ENCODE results near the gene DYNC1H1. TPM values are rescaled to one million over a fixed set of nuclear protein-coding genes. Genes with fewer than 3 reads are reported as not detected.
"Not testable (repeated sequence)": the region's sequence is repeated elsewhere in the genome, so short reads cannot be mapped to it uniquely, and the experiment has no call there.

Gene DYNC1H1
- polyA plus RNA-seq, 4 donors: 290 to 339 (median 313) TPM

GRCh38 chr14:101962503-101962874 is 1.9 kb upstream of the DYNC1H1 start:
- DNase-seq (ENCODE audit: low read depth in 4 of 4, low spot score in 2 of 4): no peak

- no peak for DNase-seq (ENCODE audit: low read depth in 4 of 4, low spot score in 2 of 4)
Measured at GRCh38 chr14:101963052-101963451, 1.3 kb upstream of the DYNC1H1 start.

- no peak for DNase-seq (ENCODE audit: low read depth in 4 of 4, low spot score in 2 of 4)
Measured at GRCh38 chr14:101963656-101964296, 597 bp upstream of the DYNC1H1 start.

- peak in 2 of 4 donors; percentile 28 to 43 for DNase-seq (ENCODE audit: low read depth in 4 of 4, low spot score in 2 of 4)
Measured at GRCh38 chr14:101965181-101965544, 790 bp downstream of the DYNC1H1 start.

- DNase-seq (ENCODE audit: low read depth in 4 of 4, low spot score in 2 of 4): no peak
Measured at GRCh38 chr14:101965770-101966722, 1.7 kb downstream of the DYNC1H1 start.

GRCh38 chr14:101966742-101967141 is 2.4 kb downstream of the DYNC1H1 start:
- DNase-seq (ENCODE audit: low read depth in 4 of 4, low spot score in 2 of 4): no peak

GRCh38 chr14:101968186-101968585 is 3.8 kb downstream of the DYNC1H1 start:
- no peak for DNase-seq (ENCODE audit: low read depth in 4 of 4, low spot score in 2 of 4)

GRCh38 chr14:101969481-101969880 is 5.1 kb downstream of the DYNC1H1 start:
- no peak for DNase-seq (ENCODE audit: low read depth in 4 of 4, low spot score in 2 of 4)

GRCh38 chr14:101970830-101971400 is 6.5 kb downstream of the DYNC1H1 start:
- no peak for DNase-seq (ENCODE audit: low read depth in 4 of 4, low spot score in 2 of 4)

GRCh38 chr14:101971458-101971857 is 7.1 kb downstream of the DYNC1H1 start:
- not testable (repeated sequence) for DNase-seq (ENCODE audit: low read depth in 4 of 4, low spot score in 2 of 4)

- DNase-seq (ENCODE audit: low read depth in 4 of 4, low spot score in 2 of 4): no peak
Measured at GRCh38 chr14:101972126-101972866, 7.9 kb downstream of the DYNC1H1 start.

GRCh38 chr14:101973356-101973755 is 9.0 kb downstream of the DYNC1H1 start:
- DNase-seq (ENCODE audit: low read depth in 4 of 4, low spot score in 2 of 4): no peak

GRCh38 chr14:101975231-101975630 is 10.9 kb downstream of the DYNC1H1 start:
- no peak for DNase-seq (ENCODE audit: low read depth in 4 of 4, low spot score in 2 of 4)

- no peak for DNase-seq (ENCODE audit: low read depth in 4 of 4, low spot score in 2 of 4)
Measured at GRCh38 chr14:101977311-101978071, 13.1 kb downstream of the DYNC1H1 start.

- no peak for DNase-seq (ENCODE audit: low read depth in 4 of 4, low spot score in 2 of 4)
Measured at GRCh38 chr14:101979666-101980065, 15.3 kb downstream of the DYNC1H1 start.

- no peak for DNase-seq (ENCODE audit: low read depth in 4 of 4, low spot score in 2 of 4)
Measured at GRCh38 chr14:101980251-101980650, 15.9 kb downstream of the DYNC1H1 start.

GRCh38 chr14:101980700-101981099 is 16.3 kb downstream of the DYNC1H1 start:
- no peak for DNase-seq (ENCODE audit: low read depth in 4 of 4, low spot score in 2 of 4)

- no peak for DNase-seq (ENCODE audit: low read depth in 4 of 4, low spot score in 2 of 4)
Measured at GRCh38 chr14:101982621-101983020, 18.2 kb downstream of the DYNC1H1 start.

- DNase-seq (ENCODE audit: low read depth in 4 of 4, low spot score in 2 of 4): not testable (repeated sequence)
Measured at GRCh38 chr14:101984831-101985230, 20.5 kb downstream of the DYNC1H1 start.

GRCh38 chr14:101985957-101986356 is 21.6 kb downstream of the DYNC1H1 start:
- DNase-seq (ENCODE audit: low read depth in 4 of 4, low spot score in 2 of 4): no peak
